Caco-2 (cell line): ENCODE data around the gene UNK. TPM values are rescaled to one million over a fixed set of nuclear protein-coding genes. Genes with fewer than 3 reads are reported as not detected.
A peak's percentile ranks its signal among the peaks of the same experiment; 100 is the strongest.
"Not testable (repeated sequence)": the region's sequence is repeated elsewhere in the genome, so short reads cannot be mapped to it uniquely, and the experiment has no call there.

Experiments used
- BruUV-seq: library from RNA; stranded (reverse); fragments of 400-500 nt; replicated peaks from 2 replicates; lab custom pipeline; 2021; lab: Mats Ljungman, UMichigan
- CTCF ChIA-PET: fragments of 300-600 bp; sonication (Branson Sonifier 250); formaldehyde crosslinking; loops from one replicate; lab custom pipeline; 2022; ENCODE audit warnings: antibody characterized with exemption; lab: Charles Lee
- POLR2A ChIA-PET: fragments of 300-600 bp; sonication (Branson Sonifier 250); formaldehyde crosslinking; loops from one replicate; lab custom pipeline; 2022; ENCODE audit warnings: antibody characterized with exemption; lab: Charles Lee
- DNase-seq, 2 experiments: peaks; one replicate each; pipeline versions ENCODE4 v3.0.0 to v3.0.0-alpha.2; 2020 to 2022
- H3K27me3 ChIP-seq: replicated peaks from 2 replicates; pipeline ENCODE4 v1.6.0; 2011; ENCODE audit warnings: low read length; ENCODE audit not compliant: control insufficient read depth, insufficient read depth
- H3K36me3 ChIP-seq: 2 replicates; pipeline ENCODE4 v1.5.1; 2011; ENCODE audit warnings: low read length; ENCODE audit not compliant: control insufficient read depth, insufficient read depth
- H3K4me1 ChIP-seq: fragments of 250-450 bp; sonication (Bioruptor Pico); 2 replicates; pipeline ENCODE4 v1.5.1; 2020; ENCODE audit warnings: mild to moderate bottlenecking
- H3K4me3 ChIP-seq: 2 replicates; pipeline ENCODE4 v1.5.1; 2011; ENCODE audit warnings: low read depth, mild to moderate bottlenecking, control low read depth, low read length
- H3K9me3 ChIP-seq: fragments of 250-450 bp; sonication (Bioruptor Pico); 2 replicates; pipeline ENCODE4 v1.5.1; 2020; ENCODE audit warnings: mild to moderate bottlenecking, moderate library complexity
- H3K27ac Mint-ChIP-seq: one replicate; pipeline ENCODE4 v1.8.0; 2022; ENCODE audit warnings: mixed read lengths; ENCODE audit not compliant: unreplicated experiment
- H3K27me3 Mint-ChIP-seq: one replicate; pipeline ENCODE4 v1.8.0; 2022; ENCODE audit warnings: mixed read lengths; ENCODE audit not compliant: insufficient read depth, unreplicated experiment
- H3K36me3 Mint-ChIP-seq: one replicate; pipeline ENCODE4 v1.8.0; 2022; ENCODE audit warnings: mild to moderate bottlenecking, mixed read lengths; ENCODE audit not compliant: insufficient read depth, unreplicated experiment
- H3K4me1 Mint-ChIP-seq: one replicate; pipeline ENCODE4 v1.8.0; 2022; ENCODE audit warnings: low read depth, mixed read lengths; ENCODE audit not compliant: unreplicated experiment
- H3K4me3 Mint-ChIP-seq: one replicate; pipeline ENCODE4 v1.8.0; 2022; ENCODE audit warnings: mild to moderate bottlenecking, moderate library complexity, mixed read lengths; ENCODE audit not compliant: unreplicated experiment
- H3K9me3 Mint-ChIP-seq: one replicate; pipeline ENCODE4 v1.8.0; 2022; ENCODE audit warnings: mixed read lengths; ENCODE audit not compliant: unreplicated experiment
- CTCF ChIP-seq, 2 experiments: fragments of 200-600 bp in 1 of 2; IDR thresholded peaks; 1 replicate in 1 of 2; 2 replicates in 1 of 2; pipeline versions ENCODE4 v1.5.1 to v1.8.0; 2011 to 2022; ENCODE audit warnings: antibody characterized with exemption in 1 of 2, control low read depth in 1 of 2, inconsistent platforms in 1 of 2, low read depth in 1 of 2, low read length in 1 of 2, mild to moderate bottlenecking in 1 of 2, moderate library complexity in 1 of 2; ENCODE audit not compliant: insufficient read depth in 1 of 2, severe bottlenecking in 1 of 2, unreplicated experiment in 1 of 2
- intact Hi-C: fragments of 100-400 bp; cut with micrococcal nuclease; formaldehyde crosslinking; loops from one replicate; pipeline ENCODE4 v1.10.0; 2022; ENCODE audit not compliant: unreplicated experiment
- total RNA-seq: library from RNA; stranded (reverse); gene quantifications from 2 replicates; pipeline ENCODE4 v1.2.3, GENCODE V29; 2022

UNK gene
- total RNA-seq, 1 experiment from 2014 or later: 33.3 TPM

- no peaks in the 10 kb centered on the region for H3K36me3 ChIP-seq
- Mint-ChIP-seq H3K27me3 (no peaks in the 10 kb centered on the region), H3K9me3 (no peaks in the 10 kb centered on the region), H3K36me3 (peaks cover 5% of the 10 kb centered on the region), H3K4me1 (peaks cover 12% of the 10 kb centered on the region), H3K27ac (no peak within 1 kb of the TSS), H3K4me3 (no peak within 1 kb of the TSS)
- CTCF ChIA-PET: interaction anchor here (0.6 to 3.0 kb wide), 27 partner anchors 9 to 794 kb away, joined by 3 to 34 read pairs (median 6); partner anchors contain the start of genes CDK3, SMIM5, TRIM47 and TRIM65
- H3K4me3 ChIP-seq: peak within 1 kb of the TSS; percentile 85
- intact Hi-C loops: loop anchor here (1.0 to 2.0 kb wide), 4 partner anchors 9 to 75 kb away; partner anchors contain the start of genes MRPL38 and UNK
- TF ChIP-seq CTCF (IDR thresholded peaks at IDR 0.05; ENCODE audit: insufficient read depth in 1 of 2, low read depth in 1 of 2, low read length in 1 of 2, severe bottlenecking in 1 of 2, unreplicated experiment in 1 of 2): peak in 1 of 2 experiments; percentile 11
- H3K27me3 ChIP-seq: no peaks in the 10 kb centered on the region
- peak; percentile 98 to 99 for DNase-seq
- peaks cover 6% of the 10 kb centered on the region for H3K4me1 ChIP-seq
- BruUV-seq: no TSS peak
- POLR2A ChIA-PET: interaction anchor here (0.5 to 3.2 kb wide), 21 partner anchors 10 to 385 kb away, joined by 3 to 37 read pairs (median 5); partner anchors contain the start of genes FBF1, GALK1, MRPL38 and TRIM65
- no peaks in the 10 kb centered on the region for H3K9me3 ChIP-seq
Measured at GRCh38 chr17:75855310-75856061, 70.9 kb downstream of the UNK start, which contains the start of gene WBP2. Gene WBP2 (minus strand): TSS chr17:75855335. CDS start chr17:75855297, 38 bp downstream.

- Mint-ChIP-seq H3K36me3 (no peaks in the 10 kb centered on the region), H3K4me3 (no peak overlapping the region), H3K9me3 (no peaks in the 10 kb centered on the region), H3K27me3 (no peaks in the 10 kb centered on the region), H3K27ac (no peak overlapping the region), H3K4me1 (peaks cover 12% of the 10 kb centered on the region)
- peak in 1 of 2 experiments; percentile 20 for TF ChIP-seq CTCF (IDR thresholded peaks at IDR 0.05; ENCODE audit: insufficient read depth in 1 of 2, low read depth in 1 of 2, low read length in 1 of 2, severe bottlenecking in 1 of 2, unreplicated experiment in 1 of 2)
- Histone ChIP-seq H3K36me3 (no peaks in the 10 kb centered on the region), H3K4me1 (peaks cover 6% of the 10 kb centered on the region), H3K27me3 (no peaks in the 10 kb centered on the region), H3K4me3 (peak overlapping the region; percentile 85), H3K9me3 (no peaks in the 10 kb centered on the region)
- DNase-seq: peak in 1 of 2 experiments; percentile 50
- ChIA-PET POLR2A (interaction anchor here (1.0 to 3.2 kb wide), 6 partner anchors 40 to 215 kb away, joined by 3 to 37 read pairs (median 6); partner anchors contain the start of genes GALK1 and TRIM65), CTCF (interaction anchor here (0.6 to 3.0 kb wide), 12 partner anchors 10 to 200 kb away, joined by 3 to 34 read pairs (median 7); partner anchors contain the start of genes TRIM47 and TRIM65)
- intact Hi-C loops: no loop called here
- TSS peak; percentile 84 for BruUV-seq
Measured at GRCh38 chr17:75856062-75856756, 71.6 kb downstream of the UNK start.

GRCh38 chr17:75859358-75859757 lies 74.8 kb downstream of the UNK start:
- H3K36me3 Mint-ChIP-seq, H3K27ac Mint-ChIP-seq, intact Hi-C loops, H3K27me3 Mint-ChIP-seq, POLR2A ChIA-PET, DNase-seq, H3K4me3 ChIP-seq, H3K4me1 Mint-ChIP-seq, H3K4me1 ChIP-seq, H3K4me3 Mint-ChIP-seq, H3K9me3 ChIP-seq, H3K36me3 ChIP-seq, H3K9me3 Mint-ChIP-seq, BruUV-seq, H3K27me3 ChIP-seq: not testable (repeated sequence)
- CTCF ChIA-PET: interaction anchor here (1.4 kb wide), 1 partner anchor 11 kb away, joined by 4 read pairs; no protein-coding TSS in a partner anchor
